GM19099 (cell line): ENCODE results near the gene CT83.

Experiments
- POLR2A ChIP-seq: IDR thresholded peaks from 3 replicates; pipeline ENCODE4 v1.6.1; 2011; ENCODE audit warnings: low read depth; ENCODE audit not compliant: insufficient read length; ENCODE audit errors: extremely low read depth

Gene CT83

GRCh38 chrX:116462822-116463221 is at the start of gene CT83:
TSS of gene CT83 (minus strand) at chrX:116462976. CDS start at chrX:116462856, 120 bp downstream.
- no peak for TF ChIP-seq POLR2A

DNA sequence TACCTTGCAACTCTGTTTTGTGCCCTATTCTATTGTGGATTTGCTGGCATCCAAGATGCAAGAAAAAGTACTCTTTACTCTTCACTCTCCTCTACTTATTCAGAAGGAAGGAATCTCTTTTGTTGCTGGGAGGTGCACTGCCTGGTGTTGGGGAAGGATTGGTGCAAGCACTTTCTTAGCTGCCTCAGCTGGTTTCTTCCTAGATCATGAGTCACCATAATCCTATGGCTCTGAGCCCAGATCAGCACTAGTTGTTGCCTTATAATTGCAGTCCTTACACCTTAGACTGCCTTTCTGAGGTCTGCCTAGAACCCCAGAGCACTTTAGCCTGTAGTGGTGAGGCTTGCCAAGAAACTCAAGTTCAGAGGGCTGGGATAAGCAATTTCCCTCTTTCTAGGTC is 37.0 kb upstream of the CT83 start:
- no peak for TF ChIP-seq POLR2A

GRCh38 chrX:116493271-116493670 is 30.5 kb upstream of the CT83 start:
- TF ChIP-seq POLR2A, result no peak

- no peak for TF ChIP-seq POLR2A
Measured at GRCh38 chrX:116490104-116490503, 27.3 kb upstream of the CT83 start.

DNA sequence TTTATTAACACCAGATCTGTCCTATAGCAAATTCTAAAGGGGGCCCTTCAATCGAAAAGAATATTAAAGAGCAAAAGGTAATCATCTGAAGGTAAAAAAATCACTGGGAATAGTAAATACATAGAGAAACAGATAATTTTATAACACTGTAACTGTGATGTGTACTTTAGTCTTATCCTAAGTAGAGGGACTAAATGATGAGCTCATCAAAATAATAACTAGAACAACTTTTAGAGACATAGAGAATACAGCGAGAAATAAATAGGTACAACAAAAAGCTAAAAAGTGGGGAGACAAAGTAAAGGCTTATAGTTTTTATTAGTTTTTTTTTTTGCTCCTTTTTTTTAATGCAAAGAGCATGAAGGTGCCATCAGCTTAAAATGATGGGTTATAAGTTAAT is 17.3 kb upstream of the CT83 start:
- TF ChIP-seq POLR2A, result no peak

GRCh38 chrX:116449156-116449555 is 13.6 kb downstream of the CT83 start:
- no peak for TF ChIP-seq POLR2A

- no peak for TF ChIP-seq POLR2A
Measured at GRCh38 chrX:116436358-116436816, 26.4 kb downstream of the CT83 start, which contains the start of gene SLC6A14. TSS of gene SLC6A14 (plus strand) at chrX:116436606. CDS start at chrX:116436710, 104 bp downstream.

GRCh38 chrX:116435597-116435996 is 27.2 kb downstream of the CT83 start:
- no peak for TF ChIP-seq POLR2A

DNA sequence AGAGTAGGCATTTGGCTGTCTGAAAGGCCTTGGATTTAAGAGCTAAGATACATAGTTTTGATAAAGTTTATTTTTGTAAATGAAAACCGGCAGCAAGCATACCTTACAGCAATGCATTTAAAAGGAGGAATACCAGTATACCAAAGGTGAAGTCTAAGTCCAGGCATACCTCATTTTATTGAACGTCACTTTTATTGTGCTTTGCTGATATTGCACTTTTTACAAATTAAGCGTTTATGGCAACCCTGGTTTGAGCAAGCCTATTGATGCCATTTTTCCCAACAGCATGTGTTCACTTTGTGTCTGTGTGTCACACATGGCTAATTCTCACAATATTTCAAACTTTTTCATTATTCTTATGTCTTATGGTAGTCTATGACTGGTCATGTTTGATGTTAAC is 34.8 kb downstream of the CT83 start:
- no peak for TF ChIP-seq POLR2A

DNA sequence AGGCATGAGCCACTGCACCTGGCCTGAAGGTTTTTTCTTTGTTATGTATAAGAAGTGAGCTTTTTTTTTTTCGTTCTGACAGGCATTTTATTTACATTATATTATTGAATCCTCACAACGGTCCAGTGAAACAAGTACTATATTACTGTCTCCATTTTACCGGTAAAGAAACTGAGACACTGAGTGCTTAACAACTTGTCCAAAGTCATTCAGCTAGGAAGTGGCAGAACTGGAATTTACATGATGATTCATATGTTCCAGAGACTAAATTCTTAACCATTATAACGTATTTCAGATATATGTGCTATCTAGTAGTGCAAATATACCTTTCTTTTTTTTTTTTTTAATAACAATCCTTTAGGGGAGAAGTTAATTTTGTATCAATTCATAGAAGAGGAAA is 44.8 kb downstream of the CT83 start:
- no peak for TF ChIP-seq POLR2A

DNA sequence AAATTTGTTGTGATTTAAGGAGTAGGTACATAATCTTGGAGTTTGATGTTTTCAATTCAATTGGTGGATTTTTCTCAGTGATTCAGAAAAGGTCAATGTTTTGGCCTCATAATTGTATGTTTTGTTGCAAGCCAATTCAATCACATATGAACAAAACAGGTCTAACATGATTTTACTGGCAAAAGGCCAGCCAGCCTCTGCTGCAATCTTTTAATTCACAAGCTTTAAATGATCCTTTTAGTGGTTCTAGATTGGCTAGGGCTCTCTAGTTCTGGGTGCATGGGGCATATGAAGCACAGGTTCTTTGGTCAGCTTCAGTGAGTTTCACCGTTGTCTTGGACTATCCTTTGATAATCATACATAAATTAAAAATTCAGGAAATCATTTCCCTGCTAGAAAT is 45.6 kb downstream of the CT83 start:
- no peak for TF ChIP-seq POLR2A

DNA sequence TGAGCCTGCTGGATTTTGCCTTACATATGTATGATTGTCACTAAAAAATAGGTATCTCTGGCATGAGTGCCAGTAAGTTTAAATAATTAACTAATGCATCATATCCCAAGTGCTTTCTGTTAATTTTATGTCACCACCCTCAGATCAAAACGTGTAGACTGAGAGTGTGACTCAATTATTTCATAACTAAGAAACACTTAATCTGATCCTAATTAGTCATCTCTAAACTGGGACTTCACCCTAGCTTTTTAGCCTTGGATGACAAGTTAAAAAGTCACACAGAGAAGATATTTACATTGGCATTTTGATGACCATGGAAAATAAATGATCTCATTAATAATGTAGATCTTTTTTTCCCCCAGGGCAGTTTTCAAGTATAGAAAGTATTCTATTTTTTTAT is 49.5 kb downstream of the CT83 start:
- TF ChIP-seq POLR2A, result no peak
